ENCODE data around the gene TMIGD1.
A peak's percentile ranks its signal among the peaks of the same experiment; 100 is the strongest.

TMIGD1 gene

DNA sequence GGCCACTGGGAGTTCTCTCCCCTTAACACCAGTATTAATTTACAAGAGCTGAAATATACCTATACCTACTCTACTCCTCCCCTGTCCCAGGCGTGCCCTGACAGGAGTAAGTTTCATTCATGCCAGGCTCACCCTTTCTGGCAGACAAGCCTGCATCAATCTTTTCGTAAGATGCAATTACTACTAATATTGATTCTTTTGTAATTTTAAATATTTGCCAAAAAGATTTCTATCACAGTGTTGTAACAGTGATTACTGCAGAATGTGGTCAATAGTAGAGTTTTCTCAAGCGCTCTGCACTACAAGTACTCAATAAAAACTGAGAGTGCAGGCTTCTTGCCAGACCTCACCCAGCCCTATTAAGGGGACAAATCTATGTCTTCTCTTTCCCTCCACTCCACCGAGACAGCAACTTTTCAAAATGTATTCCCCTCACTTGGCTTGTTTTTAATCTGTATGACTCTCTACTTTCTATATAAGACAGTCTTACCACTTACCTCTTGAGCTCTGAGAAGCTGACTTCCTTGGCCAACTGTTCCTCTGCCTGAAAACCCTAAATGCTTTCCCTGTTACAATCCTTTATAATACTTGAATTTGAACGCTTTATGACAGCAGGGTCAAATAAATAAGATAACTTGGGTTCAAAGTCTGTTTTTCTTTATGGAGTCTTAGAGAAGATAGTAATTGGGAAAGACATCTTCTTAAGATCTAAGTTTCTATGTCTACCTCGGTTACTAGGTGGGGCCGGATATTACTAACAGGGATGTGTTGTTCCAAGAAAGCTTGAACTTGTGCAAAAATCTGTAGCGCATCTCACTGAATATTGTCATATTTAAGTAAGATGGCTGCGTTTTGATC lies at the start of gene TMIGD1:
TSS of gene TMIGD1 (minus strand) at position 555 of the 858 bp plus-strand sequence. CDS start 1,924 bp downstream, outside the sequence.
- TF ChIP-seq, protein P1, sequence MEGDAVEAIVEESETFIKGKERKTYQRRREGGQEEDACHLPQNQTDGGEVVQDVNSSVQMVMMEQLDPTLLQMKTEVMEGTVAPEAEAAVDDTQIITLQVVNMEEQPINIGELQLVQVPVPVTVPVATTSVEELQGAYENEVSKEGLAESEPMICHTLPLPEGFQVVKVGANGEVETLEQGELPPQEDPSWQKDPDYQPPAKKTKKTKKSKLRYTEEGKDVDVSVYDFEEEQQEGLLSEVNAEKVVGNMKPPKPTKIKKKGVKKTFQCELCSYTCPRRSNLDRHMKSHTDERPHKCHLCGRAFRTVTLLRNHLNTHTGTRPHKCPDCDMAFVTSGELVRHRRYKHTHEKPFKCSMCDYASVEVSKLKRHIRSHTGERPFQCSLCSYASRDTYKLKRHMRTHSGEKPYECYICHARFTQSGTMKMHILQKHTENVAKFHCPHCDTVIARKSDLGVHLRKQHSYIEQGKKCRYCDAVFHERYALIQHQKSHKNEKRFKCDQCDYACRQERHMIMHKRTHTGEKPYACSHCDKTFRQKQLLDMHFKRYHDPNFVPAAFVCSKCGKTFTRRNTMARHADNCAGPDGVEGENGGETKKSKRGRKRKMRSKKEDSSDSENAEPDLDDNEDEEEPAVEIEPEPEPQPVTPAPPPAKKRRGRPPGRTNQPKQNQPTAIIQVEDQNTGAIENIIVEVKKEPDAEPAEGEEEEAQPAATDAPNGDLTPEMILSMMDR (IDR thresholded peaks at IDR 0.05; ENCODE audit: low read depth, low read length, missing control alignments) = no peak
- no peak for DNase-seq (ENCODE audit: low read depth)
- in situ Hi-C loops (cut with HindIII; ENCODE audit: low sequenced_read_pairs) = no loop called here
- no peak within 1 kb of the TSS for H3K4me3 ChIP-seq (ENCODE audit: low read depth, low read length)

GRCh38 chr17:30382345-30382744 lies 48.5 kb upstream of the TMIGD1 start:
- in situ Hi-C loops (cut with HindIII; ENCODE audit: low sequenced_read_pairs) = no loop called here
- no peak for DNase-seq (ENCODE audit: low read depth)
- no peak overlapping the region for H3K4me3 ChIP-seq (ENCODE audit: low read depth, low read length)
- TF ChIP-seq, protein P1 (IDR thresholded peaks at IDR 0.05; ENCODE audit: low read depth, low read length, missing control alignments) = no peak

- no peak for DNase-seq (ENCODE audit: low read depth)
- in situ Hi-C loops (cut with HindIII; ENCODE audit: low sequenced_read_pairs) = no loop called here
- H3K4me3 ChIP-seq (ENCODE audit: low read depth, low read length) = peak overlapping the region; percentile 7
- TF ChIP-seq, protein P1 (IDR thresholded peaks at IDR 0.05; ENCODE audit: low read depth, low read length, missing control alignments) = no peak
These were observed 47.4 kb upstream of the TMIGD1 start for GRCh38 chr17:30381340-30381659.

DNA sequence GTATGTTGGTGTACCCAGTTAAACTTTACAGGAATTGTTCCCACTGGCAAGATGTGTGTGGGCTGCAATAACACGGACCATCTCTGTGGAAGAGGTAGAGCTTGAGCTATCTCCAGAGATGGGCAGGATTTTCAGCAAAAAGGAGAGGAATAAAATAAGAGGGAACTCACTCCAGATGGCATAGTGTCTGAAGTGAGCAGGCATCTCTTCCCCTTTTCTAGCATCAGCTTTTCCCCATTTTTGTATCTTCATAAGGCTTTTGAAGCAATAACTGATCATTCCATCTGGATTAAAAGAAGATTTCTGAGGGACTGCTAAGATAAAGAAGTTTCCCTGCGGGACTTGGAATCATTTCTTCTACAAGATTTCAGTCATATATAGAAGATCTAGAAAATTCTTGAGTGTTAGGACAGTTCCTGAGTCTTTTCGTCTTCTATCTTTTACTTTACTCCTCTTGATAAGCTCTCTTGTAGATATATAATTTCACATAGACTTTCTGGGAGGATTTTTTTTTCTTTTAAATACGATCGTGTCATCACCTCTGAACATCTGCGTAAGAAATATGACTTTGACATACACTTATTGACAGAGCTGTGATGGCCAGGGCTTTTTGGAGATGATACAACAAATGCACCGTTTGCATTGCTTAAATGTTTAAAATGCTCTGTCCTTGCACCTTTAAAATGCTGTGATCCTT lies 46.9 kb upstream of the TMIGD1 start:
- in situ Hi-C loops (cut with HindIII; ENCODE audit: low sequenced_read_pairs) = no loop called here
- TF ChIP-seq, protein P1 (IDR thresholded peaks at IDR 0.05; ENCODE audit: low read depth, low read length, missing control alignments) = no peak
- H3K4me3 ChIP-seq (ENCODE audit: low read depth, low read length) = peak overlapping the region; percentile 65
- DNase-seq (ENCODE audit: low read depth) = no peak

- peak overlapping the region; percentile 65 for H3K4me3 ChIP-seq (ENCODE audit: low read depth, low read length)
- DNase-seq (ENCODE audit: low read depth) = no peak
- in situ Hi-C loops (cut with HindIII; ENCODE audit: low sequenced_read_pairs) = no loop called here
- TF ChIP-seq, protein P1 (IDR thresholded peaks at IDR 0.05; ENCODE audit: low read depth, low read length, missing control alignments) = no peak
These were observed 46.1 kb upstream of the TMIGD1 start for GRCh38 chr17:30379903-30380381.

- in situ Hi-C loops (cut with HindIII; ENCODE audit: low sequenced_read_pairs) = no loop called here
- H3K4me3 ChIP-seq (ENCODE audit: low read depth, low read length) = peak overlapping the region; percentile 65
- DNase-seq (ENCODE audit: low read depth) = no peak
- TF ChIP-seq, protein P1 (IDR thresholded peaks at IDR 0.05; ENCODE audit: low read depth, low read length, missing control alignments) = no peak
These were observed 45.5 kb upstream of the TMIGD1 start for GRCh38 chr17:30379303-30379902.
